HG03196 (cell line): ENCODE results near the gene KRT27.

Experiments used
- ATAC-seq: cut with Tn5 transposase; IDR thresholded peaks from one replicate; pipeline ENCODE4 v1.9.1; 2021; ENCODE audit not compliant: unreplicated experiment

The KRT27 gene

DNA sequence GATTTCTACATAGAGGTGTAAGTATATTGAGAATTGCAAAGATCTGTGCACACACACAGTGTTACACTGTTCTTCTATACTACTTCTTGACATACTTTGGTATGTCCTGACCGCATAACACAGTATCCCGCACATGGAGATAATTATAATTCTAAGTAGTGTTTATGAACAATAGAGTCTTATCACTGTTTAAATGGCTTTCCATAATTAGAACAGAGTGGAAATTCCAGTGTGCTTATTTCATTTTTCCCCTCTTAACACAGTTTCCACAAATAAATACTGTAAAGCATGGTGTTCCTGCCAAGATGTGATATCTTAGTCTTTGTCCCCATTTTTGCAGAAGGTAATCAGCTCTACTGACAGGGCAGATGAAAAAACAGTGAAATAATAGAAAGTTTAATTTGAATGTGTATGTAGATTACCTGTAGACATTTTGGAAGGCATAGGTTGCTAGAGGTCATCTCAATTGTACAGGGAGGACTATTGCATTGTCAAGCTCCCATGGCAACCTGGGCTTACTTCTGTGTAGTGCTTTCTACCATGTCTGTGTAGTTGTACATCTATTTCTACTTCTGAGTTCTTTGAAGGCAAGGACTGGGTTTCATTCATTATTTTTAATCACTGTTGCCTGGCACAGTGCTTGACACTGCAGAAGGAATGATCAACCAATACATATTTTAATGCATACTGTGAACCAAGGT lies 27.5 kb upstream of the KRT27 start:
- no peak for ATAC-seq

DNA sequence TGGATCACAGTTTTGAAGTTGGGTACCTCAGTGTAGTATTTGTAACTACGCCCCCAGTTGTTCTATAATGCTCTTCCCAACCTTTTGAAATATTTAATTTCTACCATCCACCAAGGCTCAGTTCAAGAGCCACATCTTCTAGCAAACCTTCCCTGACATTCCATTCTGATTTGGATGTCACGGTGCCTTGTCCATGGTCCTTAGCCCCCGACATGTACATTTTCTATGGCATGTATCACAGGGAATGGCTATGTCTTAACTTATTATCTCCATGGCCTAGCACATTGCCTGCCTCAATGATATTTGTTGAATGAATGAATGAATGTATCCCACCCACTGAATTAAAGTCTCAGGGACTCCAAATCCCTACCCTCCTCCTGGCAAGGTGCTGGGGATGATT lies 23.8 kb upstream of the KRT27 start:
- ATAC-seq: no peak

DNA sequence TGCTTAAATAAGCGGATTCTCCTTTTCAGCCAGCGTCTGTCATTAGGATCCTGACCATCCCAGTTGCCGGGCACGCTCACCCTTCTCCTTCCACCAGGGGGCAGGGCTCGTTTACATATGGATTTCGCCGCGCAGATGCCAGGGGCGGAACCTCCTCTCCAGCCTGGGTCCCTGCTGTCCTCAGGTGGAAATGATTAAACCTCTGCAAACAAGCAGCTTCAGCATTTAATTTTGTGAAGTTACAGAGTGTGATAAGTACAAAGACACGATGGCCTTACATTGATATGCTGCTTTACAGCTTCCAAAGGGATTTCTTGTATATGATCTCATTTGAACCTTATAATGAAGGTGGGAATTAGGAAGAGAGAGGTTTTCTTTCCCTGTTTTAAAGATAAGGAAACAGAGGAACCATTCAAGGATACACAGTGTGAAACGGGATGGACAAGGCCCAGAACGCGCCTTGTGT lies 21.3 kb upstream of the KRT27 start:
- no peak for ATAC-seq

DNA sequence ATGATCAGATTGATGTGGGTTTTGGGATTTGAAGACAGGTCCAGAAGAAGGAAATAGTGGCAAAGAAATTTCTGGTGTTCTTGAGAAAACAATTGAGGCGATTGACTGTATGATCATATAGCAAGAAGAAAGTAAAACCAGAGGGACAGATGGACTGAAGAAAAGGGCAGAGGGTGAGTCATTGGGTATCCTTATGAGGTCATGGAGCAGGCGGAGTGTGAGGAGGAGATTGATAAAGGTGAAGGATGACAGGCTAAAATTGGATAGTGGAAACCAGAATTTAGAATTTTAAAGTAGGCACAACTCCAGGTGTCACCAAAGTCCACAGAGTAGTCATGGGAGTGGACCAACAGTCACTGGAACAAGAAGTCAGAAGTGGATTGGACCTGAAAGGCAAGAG lies 18.8 kb upstream of the KRT27 start:
- no peak for ATAC-seq

DNA sequence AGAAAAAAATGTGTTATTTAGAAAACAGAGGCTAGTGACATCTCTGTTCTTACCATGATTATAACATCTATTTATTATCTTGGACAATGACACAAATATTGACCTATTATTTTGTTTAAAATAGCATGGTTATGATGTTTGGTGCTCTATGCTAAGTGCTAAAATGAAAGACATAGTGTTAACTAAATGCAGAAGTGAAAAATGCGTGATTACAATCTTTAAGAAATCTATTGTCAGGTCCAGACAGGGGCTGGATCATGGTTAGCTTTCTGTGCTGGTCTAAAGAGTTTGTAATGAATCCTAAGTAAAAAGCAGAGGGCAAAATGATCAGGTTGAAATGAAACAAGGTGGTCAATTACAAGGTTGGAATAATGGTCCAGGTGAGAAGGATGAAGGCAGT lies 18.0 kb upstream of the KRT27 start:
- ATAC-seq: no peak

DNA sequence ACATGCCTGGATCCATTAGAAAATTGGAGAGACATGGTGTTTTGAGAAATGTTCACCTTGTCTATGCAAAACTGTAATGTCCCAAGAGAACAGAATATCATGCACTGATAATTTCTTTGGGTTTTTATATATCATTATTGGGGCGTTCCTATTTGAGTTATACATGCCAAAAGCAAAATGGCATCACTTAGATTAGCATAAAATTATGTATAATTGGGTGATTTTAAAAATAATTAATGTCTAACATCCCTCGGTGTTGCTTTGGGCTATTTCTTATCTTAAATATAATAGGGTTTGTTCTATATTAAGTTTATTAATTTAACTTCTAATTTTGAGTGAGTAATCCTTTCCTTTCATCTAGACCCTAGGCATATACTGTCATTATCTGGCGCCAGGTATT lies 17.5 kb upstream of the KRT27 start, which contains the start of gene KRT28:
KRT28 (minus strand) TSS at position 101 of the 400 bp plus-strand sequence; CDS start at position 35, 66 bp downstream.
- ATAC-seq: no peak

DNA sequence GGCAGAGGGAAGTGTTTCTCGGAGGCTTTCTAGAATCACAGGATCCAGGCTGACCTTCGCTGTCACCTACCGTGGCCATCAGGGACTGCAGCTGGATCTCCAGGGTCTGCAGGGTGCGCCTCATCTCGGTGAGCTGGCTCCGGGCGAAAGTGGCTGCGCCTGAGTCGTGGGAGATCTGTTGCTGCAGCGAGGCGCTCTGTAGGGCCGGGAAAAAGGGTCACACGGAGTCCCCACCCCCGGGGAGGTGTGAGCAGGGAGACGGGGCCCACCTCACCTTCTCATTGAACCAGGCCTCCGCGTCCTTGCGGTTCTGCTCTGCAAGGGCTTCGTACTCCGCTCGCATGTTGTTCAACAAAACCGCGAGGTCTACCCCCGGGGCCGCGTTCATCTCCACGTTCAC lies 14.5 kb upstream of the KRT27 start:
- no peak for ATAC-seq

DNA sequence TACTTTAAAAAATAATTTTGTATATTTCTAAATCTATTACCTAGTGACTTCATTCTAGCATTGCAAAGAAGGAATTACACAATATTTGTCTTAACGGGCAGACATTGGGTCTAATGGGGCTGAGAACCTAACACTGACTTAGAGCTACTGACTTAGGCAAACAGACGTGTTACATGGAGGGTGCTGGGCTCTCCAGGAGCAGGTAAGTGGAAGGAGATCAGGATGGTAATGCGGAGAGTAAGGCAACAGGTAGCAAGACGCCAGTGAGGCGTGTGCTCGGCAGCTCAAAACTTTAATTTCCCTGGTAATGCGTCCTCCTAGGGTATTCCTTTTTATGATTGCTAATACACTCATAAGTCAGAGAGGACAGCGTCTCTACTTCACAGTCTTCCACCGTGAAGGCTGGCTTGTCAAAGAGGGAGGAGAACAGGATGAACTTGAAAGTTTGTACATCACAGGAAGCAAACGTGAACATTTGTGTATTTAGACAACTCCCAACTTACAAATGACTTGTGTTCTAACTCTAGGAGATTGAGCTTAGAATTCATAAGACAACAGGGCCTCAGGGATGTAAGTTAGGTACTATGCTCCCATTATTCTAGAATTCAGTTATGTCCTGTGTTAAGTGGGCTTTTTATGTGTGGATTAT lies 12.8 kb upstream of the KRT27 start:
- no peak for ATAC-seq

DNA sequence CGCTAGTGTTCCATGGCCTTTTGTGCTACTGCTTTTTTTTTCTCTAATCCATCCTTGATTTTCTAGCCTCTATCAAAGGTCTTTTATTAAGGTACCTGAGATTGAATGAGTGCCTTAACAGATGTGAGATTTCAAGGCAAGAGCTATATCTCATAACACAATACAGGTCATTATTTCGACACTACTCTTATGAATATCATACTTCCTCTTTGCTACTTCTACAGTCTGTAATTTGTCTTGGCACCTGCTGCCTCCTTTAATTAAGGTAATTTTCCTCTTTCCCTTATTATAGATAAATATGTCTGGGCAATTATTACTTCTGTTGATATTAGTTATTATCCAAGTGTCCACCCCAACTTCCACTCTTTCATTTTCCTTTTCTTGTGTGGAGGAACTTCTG lies 12.1 kb upstream of the KRT27 start:
- no peak for ATAC-seq

DNA sequence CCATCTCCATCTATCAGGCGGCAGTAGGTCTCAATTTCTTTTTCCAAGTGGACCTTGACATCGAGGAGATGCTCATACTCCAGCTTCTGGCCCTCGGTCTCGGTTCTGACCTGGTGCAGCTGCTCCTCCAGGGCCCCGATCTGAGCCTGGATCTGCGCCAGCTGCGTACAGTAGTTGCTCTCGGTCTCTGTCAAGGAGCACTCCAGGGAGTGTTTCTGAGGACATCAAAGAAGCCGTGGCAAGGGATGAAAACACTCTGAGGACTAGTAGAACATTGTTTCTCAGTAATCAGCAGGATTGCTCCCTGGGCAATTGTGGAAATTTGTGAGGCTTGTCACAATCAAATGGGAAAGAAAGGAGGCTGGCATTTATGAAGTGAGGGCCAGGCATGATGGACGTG lies 11.5 kb upstream of the KRT27 start:
- no peak for ATAC-seq

DNA sequence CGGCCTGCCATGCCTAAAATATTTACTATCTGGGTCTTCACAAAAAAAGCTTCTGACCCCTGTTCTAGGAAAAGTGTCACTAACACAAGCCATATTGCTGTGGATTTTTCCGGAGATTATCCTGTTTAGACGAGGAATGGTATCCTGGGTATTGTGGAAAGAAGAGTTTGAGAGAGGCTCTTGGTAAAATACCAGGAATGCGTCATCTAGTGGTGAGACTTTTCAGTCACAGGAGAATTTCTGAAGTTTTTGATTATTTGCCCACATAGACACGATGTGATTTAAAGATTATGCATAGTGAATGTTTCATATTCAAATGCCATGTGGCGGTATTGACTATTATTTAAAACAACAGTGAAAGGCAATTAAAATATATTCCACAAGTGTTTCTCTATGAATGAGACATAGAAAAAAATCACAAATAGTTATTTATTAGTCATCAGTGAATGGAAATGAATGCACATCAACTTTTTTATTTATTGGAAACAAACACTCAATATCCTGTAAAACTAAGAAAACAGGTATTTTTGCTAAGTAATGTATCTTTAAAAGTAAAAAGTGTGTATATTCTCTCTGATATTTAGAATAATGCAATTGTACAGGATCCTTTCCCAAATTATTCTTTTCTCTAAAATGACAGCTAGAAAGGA lies 9.6 kb upstream of the KRT27 start:
- no peak for ATAC-seq

DNA sequence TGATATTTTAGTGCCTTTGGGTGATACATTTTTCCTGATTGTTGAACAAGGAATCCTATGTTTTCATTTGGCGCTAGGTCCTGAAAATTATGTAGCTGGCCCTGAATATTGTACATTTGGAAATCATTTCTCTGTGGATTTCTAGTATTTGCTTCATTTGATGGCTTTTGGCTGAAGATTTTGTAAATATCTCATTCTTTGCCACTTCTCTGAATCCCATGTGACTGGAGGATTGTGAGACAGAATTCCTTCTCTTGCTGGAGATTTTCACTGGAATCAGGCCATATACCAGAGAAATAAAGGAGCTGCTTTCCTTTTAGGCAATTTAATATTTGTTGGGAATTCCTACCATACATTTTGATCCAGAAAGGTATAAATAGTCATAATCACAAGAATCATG lies 8.8 kb upstream of the KRT27 start:
- no peak for ATAC-seq

DNA sequence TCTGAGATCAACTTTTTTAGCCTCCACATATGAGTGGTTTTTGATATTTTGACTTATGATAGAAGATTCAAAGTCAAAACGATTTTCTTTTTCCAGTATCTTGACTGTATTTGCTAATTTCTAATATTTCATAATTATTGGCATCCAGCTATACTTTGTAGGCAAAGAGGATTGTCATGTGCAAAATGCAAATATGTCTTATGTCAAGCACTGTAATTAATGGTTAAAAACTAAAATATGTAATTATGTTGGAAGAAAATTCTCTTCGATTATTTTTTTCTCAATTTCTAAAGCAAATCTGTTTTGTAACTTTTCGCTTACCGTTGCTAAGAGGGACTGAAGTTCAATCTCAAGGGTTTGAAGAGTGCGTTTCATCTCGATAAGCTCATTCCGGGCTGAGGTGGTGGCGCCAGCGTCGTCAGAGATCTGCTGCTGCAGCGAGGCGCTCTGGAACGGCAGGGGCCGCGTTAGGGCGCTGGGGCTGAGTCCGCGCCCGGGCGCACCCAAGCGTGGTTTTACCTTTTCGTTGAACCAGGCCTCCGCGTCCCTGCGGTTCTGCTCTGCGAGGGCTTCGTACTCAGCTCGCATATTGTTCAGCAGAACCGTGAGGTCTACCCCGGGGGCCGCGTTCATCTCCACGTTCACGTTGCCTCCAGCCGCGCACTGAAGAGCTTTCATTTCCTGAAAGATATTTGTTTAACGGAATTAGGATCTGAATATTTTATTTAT lies 3.0 kb downstream of the KRT27 start:
- ATAC-seq: no peak

DNA sequence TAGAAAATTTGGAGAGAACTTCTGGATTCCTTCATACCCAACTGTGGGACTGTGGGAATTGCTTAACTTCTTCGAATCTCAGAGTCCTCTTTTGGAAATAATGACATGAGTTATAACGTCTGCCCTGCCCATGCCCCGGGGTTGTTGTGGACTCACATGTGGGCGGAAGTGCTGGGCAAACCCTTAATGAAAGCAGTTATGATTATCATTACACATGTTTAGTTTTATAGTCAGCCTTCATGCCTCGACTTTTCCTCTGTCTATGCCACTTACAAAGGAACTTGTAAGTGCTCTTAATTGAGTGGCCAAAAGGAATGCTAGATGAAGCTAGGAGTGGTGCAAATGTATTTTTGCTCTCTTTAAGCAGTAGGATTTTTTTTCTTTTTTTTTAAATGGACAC lies 3.9 kb downstream of the KRT27 start:
- no peak for ATAC-seq

DNA sequence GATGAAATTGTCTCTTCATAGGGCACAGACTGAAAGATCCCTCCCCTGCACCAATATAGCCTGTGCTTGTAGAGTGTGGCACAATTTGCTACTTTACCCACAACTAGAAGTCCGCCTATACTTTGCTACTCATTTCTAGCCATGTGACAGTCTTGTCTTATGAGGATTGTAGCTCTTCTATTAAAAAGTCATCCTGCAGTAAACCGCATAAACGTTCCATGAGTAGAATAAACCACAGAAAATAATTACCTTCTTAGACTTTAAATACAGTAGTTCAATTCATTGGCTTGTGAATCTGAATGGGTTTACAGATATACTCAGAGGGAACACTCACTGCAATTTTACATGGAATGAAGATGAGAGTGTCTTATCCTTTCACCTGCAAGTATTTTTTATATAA lies 4.4 kb downstream of the KRT27 start:
- ATAC-seq: no peak

DNA sequence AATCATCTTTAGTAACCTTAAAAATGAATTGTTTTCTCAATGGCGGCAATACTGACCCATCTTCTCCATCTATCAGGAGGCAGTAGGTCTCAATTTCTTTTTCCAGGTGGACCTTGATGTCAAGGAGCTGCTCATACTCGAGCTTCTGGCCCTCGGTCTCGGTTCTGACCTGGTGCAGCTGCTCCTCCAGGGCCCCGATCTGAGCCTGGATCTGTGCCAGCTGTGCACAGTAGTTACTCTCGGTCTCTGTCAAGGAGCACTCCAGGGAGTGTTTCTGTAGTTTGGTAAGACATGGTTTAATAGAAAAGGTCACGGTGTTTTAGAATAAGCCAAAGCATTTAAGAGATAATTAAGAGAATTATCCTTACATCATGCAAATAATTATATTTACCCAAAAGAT lies 4.9 kb downstream of the KRT27 start:
- ATAC-seq: no peak

DNA sequence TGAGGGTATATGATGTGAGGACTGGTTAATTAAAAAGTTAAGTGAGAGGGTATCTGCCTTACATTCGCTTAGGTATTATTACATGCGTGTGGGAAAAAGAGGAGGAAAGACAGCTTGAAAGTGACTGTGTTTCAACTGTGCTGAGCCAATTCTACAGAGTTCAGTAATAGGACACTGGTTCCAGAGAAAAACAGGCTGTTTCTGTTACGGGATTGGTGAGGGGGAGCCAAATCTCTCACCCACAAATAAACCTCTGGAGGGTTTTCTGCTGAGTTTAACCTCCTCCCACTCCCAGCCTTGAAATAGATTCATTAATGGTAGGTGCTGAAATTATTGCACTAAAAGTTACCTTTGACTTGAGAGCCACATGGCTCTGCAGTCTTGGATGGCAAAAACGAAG lies 6.4 kb downstream of the KRT27 start:
- no peak for ATAC-seq

DNA sequence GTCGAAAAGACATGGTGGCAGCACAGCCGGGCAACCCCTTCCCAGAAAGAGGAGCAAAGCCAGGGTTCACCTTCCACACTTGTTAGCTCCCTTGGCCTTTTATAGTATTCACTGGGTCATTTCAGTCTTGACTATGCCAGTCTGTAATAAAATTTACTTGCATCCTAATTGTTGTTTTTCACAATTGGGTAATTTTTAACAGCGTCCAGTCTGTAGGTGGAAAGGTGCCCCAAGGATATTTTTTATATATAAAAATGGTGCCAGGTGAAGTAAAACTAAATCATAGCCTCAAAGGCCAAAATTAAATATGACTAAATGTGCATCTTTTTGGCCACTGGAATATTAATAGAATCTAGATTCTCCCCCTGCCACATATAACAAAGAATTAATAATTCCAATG lies 10.2 kb downstream of the KRT27 start, which contains the start of gene KRT26:
KRT26 (minus strand) TSS at position 101 of the 400 bp plus-strand sequence; CDS start at position 13, 88 bp downstream.
- ATAC-seq: no peak

DNA sequence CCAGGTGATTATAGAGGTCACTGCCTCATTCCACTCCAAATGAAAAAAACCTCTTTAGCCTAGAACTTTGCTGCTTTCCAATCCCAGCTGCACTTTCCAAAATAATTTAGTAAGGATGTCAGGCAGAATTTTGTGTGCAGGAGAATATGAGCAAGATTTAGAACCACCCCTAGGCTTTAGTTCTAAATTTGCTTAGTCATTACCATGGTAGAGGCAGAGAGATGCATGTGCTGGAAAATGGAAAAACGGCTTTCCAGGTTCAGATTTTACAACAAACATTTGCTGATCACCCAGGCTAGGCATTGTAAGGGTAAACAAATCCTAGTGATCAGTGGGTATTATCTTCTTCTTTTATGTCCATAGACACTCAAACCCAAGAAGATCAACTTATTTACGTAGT lies 16.7 kb downstream of the KRT27 start:
- no peak for ATAC-seq

DNA sequence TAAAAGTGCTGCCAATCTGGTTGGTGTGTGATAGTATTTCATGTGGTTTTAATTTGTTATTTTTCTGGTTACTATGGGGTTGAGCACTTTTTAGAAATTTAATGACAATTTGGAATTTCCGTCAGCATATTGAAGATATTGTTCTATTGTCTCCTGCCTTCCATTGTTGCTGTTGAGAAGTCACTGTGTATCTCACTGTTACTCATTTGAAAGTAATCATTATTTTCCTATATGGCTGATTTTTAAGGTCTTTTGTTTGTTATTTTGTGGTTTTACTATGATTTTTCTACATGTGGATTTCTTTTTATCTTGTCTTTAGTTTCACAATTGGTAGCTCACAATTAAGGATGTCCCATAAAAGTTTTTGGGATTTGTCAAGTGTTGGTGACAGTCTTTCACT lies 18.6 kb downstream of the KRT27 start:
- no peak for ATAC-seq
